Transverse colon (tissue), 3 donors: Measurements from ENCODE around the gene CRHR2.

Source experiments
- CTCF ChIP-seq, 5 experiments: fragments of 200-600 bp in 3 of 5; fragments of 450-650 bp in 2 of 5; sonication (generic) in 3 of 5; IDR thresholded peaks; 1 replicate in 2 of 5; 2 replicates in 3 of 5; pipeline ENCODE4 v1.5.1; 2016 to 2017; ENCODE audit warnings: antibody characterized with exemption in 5 of 5, inconsistent platforms in 3 of 5, mild to moderate bottlenecking in 2 of 5, moderate library complexity in 1 of 5
- POLR2A ChIP-seq: fragments of 450-650 bp; IDR thresholded peaks from one replicate; pipeline ENCODE4 v1.6.1; 2016; ENCODE audit warnings: antibody characterized with exemption, mild to moderate bottlenecking, moderate library complexity

DNA sequence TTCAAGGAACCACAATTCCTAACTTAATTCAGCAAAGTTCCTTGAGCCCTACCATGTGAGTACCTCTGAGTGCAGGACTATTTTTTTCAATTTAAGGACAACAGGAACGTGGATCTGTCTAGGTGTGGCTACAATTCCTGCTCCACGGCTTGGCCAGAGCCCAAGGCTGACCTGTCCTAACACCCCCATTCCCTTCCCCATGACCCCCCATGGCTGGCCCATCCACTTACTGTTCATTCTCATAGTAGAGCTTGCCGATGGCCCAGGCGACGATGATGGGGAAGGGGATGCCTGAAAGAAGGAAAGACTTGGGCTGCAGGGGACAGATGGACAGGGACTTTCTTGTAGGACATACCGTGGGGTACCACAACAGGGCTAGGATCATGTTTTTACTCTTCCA is 20.3 kb downstream of the CRHR2 start:
- TF ChIP-seq CTCF (IDR thresholded peaks at IDR 0.05): no peak
- TF ChIP-seq POLR2A: no peak
